H9 (cell line): ENCODE results near the gene C1orf74. TPM values are rescaled to one million over a fixed set of nuclear protein-coding genes. Genes with fewer than 3 reads are reported as not detected.

Source experiments
- DNase-seq: peaks from one replicate; pipeline ENCODE4 v3.0.0-alpha.2; 2017
- H2AFZ ChIP-seq: one replicate; pipeline ENCODE4 v1.6.1; 2013; ENCODE audit warnings: mild to moderate bottlenecking, low read length, control low read depth, moderate library complexity
- H2AK5ac ChIP-seq: 2 replicates; pipeline ENCODE4 v1.6.1; 2013; ENCODE audit warnings: low read length, control low read depth, mixed read lengths; ENCODE audit not compliant: insufficient read length
- H2BK120ac ChIP-seq: one replicate; pipeline ENCODE4 v1.6.1; 2013; ENCODE audit warnings: low read depth, mild to moderate bottlenecking, low read length, control low read depth, inconsistent platforms; ENCODE audit not compliant: poor library complexity, severe bottlenecking
- H2BK12ac ChIP-seq: 2 replicates; pipeline ENCODE4 v1.6.1; 2013; ENCODE audit warnings: low read length, control low read depth, mixed read lengths, low read depth; ENCODE audit not compliant: insufficient read length
- H2BK15ac ChIP-seq: 2 replicates; pipeline ENCODE4 v1.6.1; 2013; ENCODE audit warnings: low read depth, low read length, control low read depth
- H2BK20ac ChIP-seq: one replicate; pipeline ENCODE4 v1.6.1; 2013; ENCODE audit warnings: low read depth, mild to moderate bottlenecking, low read length, control low read depth, inconsistent platforms; ENCODE audit not compliant: poor library complexity, severe bottlenecking
- H2BK5ac ChIP-seq: 2 replicates; pipeline ENCODE4 v1.6.1; 2013; ENCODE audit warnings: low read length, control low read depth, mixed read lengths; ENCODE audit not compliant: insufficient read length
- H3K14ac ChIP-seq: 2 replicates; pipeline ENCODE4 v1.6.1; 2013; ENCODE audit warnings: low read length, control low read depth; ENCODE audit not compliant: insufficient read depth
- H3K18ac ChIP-seq: 2 replicates; pipeline ENCODE4 v1.6.1; 2013; ENCODE audit warnings: low read depth, mild to moderate bottlenecking, mixed read lengths, low read length, control low read depth; ENCODE audit not compliant: insufficient read length
- H3K23ac ChIP-seq: 2 replicates; pipeline ENCODE4 v1.6.1; 2013; ENCODE audit warnings: low read length, control low read depth, mixed read lengths, low read depth; ENCODE audit not compliant: insufficient read length
- H3K23me2 ChIP-seq: 2 replicates; pipeline ENCODE4 v1.6.1; 2013; ENCODE audit warnings: low read depth, mild to moderate bottlenecking, mixed read lengths, low read length, control low read depth; ENCODE audit not compliant: insufficient read length, poor library complexity, severe bottlenecking
- H3K27ac ChIP-seq: 2 replicates; pipeline ENCODE4 v1.5.1; 2013; ENCODE audit warnings: low read length, control low read depth, mixed read lengths, low read depth; ENCODE audit not compliant: insufficient read length
- H3K27me3 ChIP-seq: 2 replicates; pipeline ENCODE4 v1.6.1; 2013; ENCODE audit warnings: low read length, control low read depth, inconsistent platforms; ENCODE audit not compliant: insufficient read depth
- H3K4ac ChIP-seq: 2 replicates; pipeline ENCODE4 v1.6.1; 2013; ENCODE audit warnings: low read depth, mild to moderate bottlenecking, control low read depth, inconsistent platforms, low read length, moderate library complexity
- H3K4me1 ChIP-seq: 2 replicates; pipeline ENCODE4 v1.6.1; 2013; ENCODE audit warnings: low read length, control low read depth, inconsistent platforms; ENCODE audit not compliant: insufficient read depth
- H3K4me2 ChIP-seq: 2 replicates; pipeline ENCODE4 v1.6.1; 2013; ENCODE audit warnings: low read length, control low read depth, mixed read lengths; ENCODE audit not compliant: insufficient read length, insufficient read depth
- H3K56ac ChIP-seq: 2 replicates; pipeline ENCODE4 v1.6.1; 2013; ENCODE audit warnings: low read depth, mild to moderate bottlenecking, mixed read lengths, low read length, control low read depth; ENCODE audit not compliant: insufficient read length
- H3K79me1 ChIP-seq: 2 replicates; pipeline ENCODE4 v1.6.1; 2013; ENCODE audit warnings: low read depth, mild to moderate bottlenecking, moderate library complexity, low read length, control low read depth, inconsistent platforms; ENCODE audit not compliant: insufficient read depth, poor library complexity, severe bottlenecking
- H3K79me2 ChIP-seq: 2 replicates; pipeline ENCODE4 v1.6.1; 2013; ENCODE audit warnings: low read length, control low read depth, inconsistent platforms; ENCODE audit not compliant: insufficient read depth
- H3K9ac ChIP-seq: 2 replicates; pipeline ENCODE4 v1.6.1; 2013; ENCODE audit warnings: low read length, control low read depth, mixed read lengths; ENCODE audit not compliant: insufficient read length; ENCODE audit errors: extremely low read depth
- H3K9me3 ChIP-seq: one replicate; pipeline ENCODE4 v1.6.1; 2013; ENCODE audit warnings: low read depth, low read length, inconsistent platforms; ENCODE audit not compliant: control insufficient read depth
- H3T11ph ChIP-seq: one replicate; pipeline ENCODE4 v1.6.1; 2013; ENCODE audit warnings: mild to moderate bottlenecking, low read length, control low read depth, inconsistent platforms
- H4K20me1 ChIP-seq: one replicate; pipeline ENCODE4 v1.6.1; 2013; ENCODE audit not compliant: control insufficient read depth, insufficient read length, insufficient read depth
- H4K5ac ChIP-seq: 2 replicates; pipeline ENCODE4 v1.6.1; 2013; ENCODE audit warnings: low read depth, mild to moderate bottlenecking, mixed read lengths, low read length, control low read depth; ENCODE audit not compliant: insufficient read length
- H4K8ac ChIP-seq: replicated peaks from 2 replicates; pipeline ENCODE4 v1.6.1; 2013; ENCODE audit warnings: low read length, control low read depth, mixed read lengths, low read depth; ENCODE audit not compliant: insufficient read length
- H4K91ac ChIP-seq: 2 replicates; pipeline ENCODE4 v1.6.1; 2013; ENCODE audit warnings: low read depth, mild to moderate bottlenecking, moderate library complexity, mixed read lengths, low read length, control low read depth; ENCODE audit not compliant: insufficient read length
- H3K27ac Mint-ChIP-seq, 3 experiments: 2 replicates in 2 of 3; 3 replicates in 1 of 3; pipeline ENCODE4 v1.8.0; 2020 to 2021; ENCODE audit warnings: mixed read lengths in 3 of 3, mild to moderate bottlenecking in 1 of 3, moderate library complexity in 1 of 3
- H3K27me3 Mint-ChIP-seq: 2 replicates; pipeline ENCODE4 v1.8.0; 2021; ENCODE audit warnings: low read depth, mild to moderate bottlenecking, moderate library complexity, mixed read lengths
- H3K36me3 Mint-ChIP-seq, 3 experiments: 2 replicates in 2 of 3; 3 replicates in 1 of 3; pipeline ENCODE4 v1.8.0; 2020 to 2021; ENCODE audit warnings: low read depth in 3 of 3, mixed read lengths in 3 of 3; ENCODE audit not compliant: insufficient read depth in 1 of 3
- H3K4me1 Mint-ChIP-seq, 2 experiments: 2 replicates each; pipeline ENCODE4 v1.8.0; 2020; ENCODE audit warnings: mixed read lengths in 2 of 2
- H3K4me3 Mint-ChIP-seq, 2 experiments: 2 replicates in 1 of 2; 3 replicates in 1 of 2; pipeline ENCODE4 v1.8.0; 2020 to 2021; ENCODE audit warnings: mild to moderate bottlenecking in 2 of 2, mixed read lengths in 2 of 2, moderate library complexity in 1 of 2
- H3K9me3 Mint-ChIP-seq, 2 experiments: 2 replicates in 1 of 2; 3 replicates in 1 of 2; pipeline ENCODE4 v1.8.0; 2020; ENCODE audit warnings: mild to moderate bottlenecking in 2 of 2, mixed read lengths in 2 of 2, moderate library complexity in 1 of 2
- WGBS: extraction: QIAGEN DNeasy Blood & Tissue Kit; methylation state at CpG from one replicate; pipeline ENCODE4 v1.1.7; 2013; ENCODE audit warnings: missing lambda C conversion rate, low lambda C conversion rate, mixed read lengths; ENCODE audit not compliant: insufficient read length; ENCODE audit errors: extremely low coverage; 5-methylcytosine and 5-hydroxymethylcytosine counted together
- total RNA-seq: library from RNA; stranded (reverse); gene quantifications from 2 replicates; pipeline ENCODE4 v1.2.1, GENCODE V29; 2021
- TF ChIP-seq, protein P1 (sequence below): fragments of 200-600 bp; sonication (generic); conservative IDR thresholded peaks from 3 replicates; pipeline ENCODE4 v1.8.0; 2021; ENCODE audit warnings: antibody characterized with exemption, mild to moderate bottlenecking

C1orf74 gene
- total RNA-seq, 1 experiment from 2014 or later = 2.4 TPM

DNA sequence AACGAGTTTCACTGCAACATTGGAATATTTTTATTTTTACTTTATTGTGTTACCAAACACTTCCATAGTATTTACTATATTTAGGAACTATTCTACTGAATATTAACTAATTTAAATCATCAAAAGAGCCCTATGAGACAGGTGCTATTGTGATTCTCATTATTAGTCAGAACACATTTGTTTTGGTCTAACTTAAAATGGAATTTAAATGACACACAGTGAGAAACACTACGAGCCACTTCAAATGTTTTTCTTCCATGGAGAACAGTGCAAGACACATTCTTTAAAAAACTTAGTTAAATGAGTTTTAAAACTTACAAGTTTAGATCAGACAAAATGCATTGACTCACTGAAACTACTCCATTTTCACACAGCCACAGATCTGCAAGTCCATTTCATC lies 35.2 kb downstream of the C1orf74 start:
- no peak overlapping the region for H3K4ac ChIP-seq
- peaks cover 14% of the 10 kb centered on the region in 2 experiments for H3K4me1 Mint-ChIP-seq
- H2BK5ac ChIP-seq = no peak overlapping the region
- H3K4me3 Mint-ChIP-seq = no peak overlapping the region
- H2BK120ac ChIP-seq = no peak overlapping the region
- no peak overlapping the region for H3K27ac Mint-ChIP-seq
- H2BK12ac ChIP-seq = no peak overlapping the region
- no peaks in the 10 kb centered on the region for H3K79me1 ChIP-seq
- no peak overlapping the region for H4K5ac ChIP-seq
- no peaks in the 10 kb centered on the region for H3K4me1 ChIP-seq
- H3K14ac ChIP-seq = no peak overlapping the region
- no peak overlapping the region for H4K91ac ChIP-seq
- no peak overlapping the region for H3K9ac ChIP-seq
- H3K27ac ChIP-seq = no peak overlapping the region
- H3K23ac ChIP-seq = no peak overlapping the region
- no peaks in the 10 kb centered on the region for H3K79me2 ChIP-seq
- H3K27me3 ChIP-seq = peaks cover 2% of the 10 kb centered on the region; the same call in 1 of the 2 replicates
- no CpG with 5 or more reads among the region's 2 CpGs for WGBS
- H3K18ac ChIP-seq = no peak overlapping the region
- no peak overlapping the region for H2AFZ ChIP-seq
- H3K23me2 ChIP-seq = no peaks in the 10 kb centered on the region
- H4K8ac ChIP-seq = no peak overlapping the region
- H3K56ac ChIP-seq = no peak overlapping the region
- H3K27me3 Mint-ChIP-seq = peaks cover 51% of the 10 kb centered on the region
- H3K36me3 Mint-ChIP-seq = no peaks in the 10 kb centered on the region
- H3T11ph ChIP-seq = no peak overlapping the region
- H2BK15ac ChIP-seq = no peak overlapping the region
- no peak overlapping the region for H2BK20ac ChIP-seq
- no peak overlapping the region for H2AK5ac ChIP-seq
- H3K9me3 ChIP-seq = no peaks in the 10 kb centered on the region
- no peak overlapping the region for H3K4me2 ChIP-seq
- TF ChIP-seq, protein P1, sequence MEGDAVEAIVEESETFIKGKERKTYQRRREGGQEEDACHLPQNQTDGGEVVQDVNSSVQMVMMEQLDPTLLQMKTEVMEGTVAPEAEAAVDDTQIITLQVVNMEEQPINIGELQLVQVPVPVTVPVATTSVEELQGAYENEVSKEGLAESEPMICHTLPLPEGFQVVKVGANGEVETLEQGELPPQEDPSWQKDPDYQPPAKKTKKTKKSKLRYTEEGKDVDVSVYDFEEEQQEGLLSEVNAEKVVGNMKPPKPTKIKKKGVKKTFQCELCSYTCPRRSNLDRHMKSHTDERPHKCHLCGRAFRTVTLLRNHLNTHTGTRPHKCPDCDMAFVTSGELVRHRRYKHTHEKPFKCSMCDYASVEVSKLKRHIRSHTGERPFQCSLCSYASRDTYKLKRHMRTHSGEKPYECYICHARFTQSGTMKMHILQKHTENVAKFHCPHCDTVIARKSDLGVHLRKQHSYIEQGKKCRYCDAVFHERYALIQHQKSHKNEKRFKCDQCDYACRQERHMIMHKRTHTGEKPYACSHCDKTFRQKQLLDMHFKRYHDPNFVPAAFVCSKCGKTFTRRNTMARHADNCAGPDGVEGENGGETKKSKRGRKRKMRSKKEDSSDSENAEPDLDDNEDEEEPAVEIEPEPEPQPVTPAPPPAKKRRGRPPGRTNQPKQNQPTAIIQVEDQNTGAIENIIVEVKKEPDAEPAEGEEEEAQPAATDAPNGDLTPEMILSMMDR = no peak
- no peak for DNase-seq
- H3K9me3 Mint-ChIP-seq = no peaks in the 10 kb centered on the region
- H4K20me1 ChIP-seq = no peaks in the 10 kb centered on the region
